K562 (cell line): ENCODE results near the gene LRP10. TPM values are rescaled to one million over a fixed set of nuclear protein-coding genes. Genes with fewer than 3 reads are reported as not detected.

Experiments used
- ARNT ChIP-seq, 2 experiments: fragments of 450-650 bp; IDR thresholded peaks; 2 replicates each; pipeline ENCODE4 v1.6.1; 2016; ENCODE audit warnings: mild to moderate bottlenecking in 1 of 2
- BRF1 ChIP-seq: IDR thresholded peaks from 3 replicates; pipeline ENCODE4 v1.6.1; 2011; ENCODE audit warnings: borderline replicate concordance, mild to moderate bottlenecking; ENCODE audit not compliant: insufficient read length; ENCODE audit errors: extremely low read depth
- EGR1 ChIP-seq: fragments of 450-650 bp; conservative IDR thresholded peaks from 2 replicates; pipeline ENCODE4 v1.6.1; 2017; ENCODE audit warnings: mild to moderate bottlenecking
- ETV6 ChIP-seq, 3 experiments: fragments of 150-350 bp in 1 of 3; sonication (generic) in 1 of 3; formaldehyde crosslinking in 1 of 3; IDR thresholded peaks; 2 replicates each; pipeline versions ENCODE4 v1.6.1 to v1.8.0; 2014 to 2022; ENCODE audit warnings: borderline replicate concordance in 2 of 3, low read depth in 2 of 3, antibody characterized with exemption in 1 of 3, low read length in 1 of 3, mild to moderate bottlenecking in 1 of 3, missing genetic modification reagents in 1 of 3
- FUS ChIP-seq: fragments of 200-400 bp; formaldehyde crosslinking; optimal IDR thresholded peaks from 2 replicates; pipeline ENCODE3; 2017; ENCODE audit warnings: low read depth, low read length
- KDM1A ChIP-seq, 2 experiments: fragments of 450-650 bp; IDR thresholded peaks; 2 replicates each; pipeline ENCODE4 v1.6.1; 2016; ENCODE audit warnings: mild to moderate bottlenecking in 2 of 2
- MLLT1 ChIP-seq, 2 experiments: fragments of 450-650 bp; IDR thresholded peaks; 2 replicates each; pipeline ENCODE4 v1.6.1; 2016
- MTA1 ChIP-seq: fragments of 450-650 bp; IDR thresholded peaks from 2 replicates; pipeline ENCODE4 v1.6.1; 2017; ENCODE audit warnings: borderline replicate concordance
- NFE2L1 ChIP-seq: fragments of 450-650 bp; IDR thresholded peaks from 2 replicates; pipeline ENCODE4 v1.6.1; 2016; ENCODE audit warnings: missing genetic modification characterization, low read depth, mild to moderate bottlenecking, missing compliant biosample characterization, moderate library complexity, borderline replicate concordance
- NFIC ChIP-seq: fragments of 450-650 bp; IDR thresholded peaks from 2 replicates; pipeline ENCODE4 v1.6.1; 2017; ENCODE audit warnings: mild to moderate bottlenecking, inconsistent platforms
- RB1 ChIP-seq: fragments of 450-650 bp; IDR thresholded peaks from 2 replicates; pipeline ENCODE4 v1.6.1; 2017; ENCODE audit warnings: low read depth, mild to moderate bottlenecking
- RCOR1 ChIP-seq, 2 experiments: IDR thresholded peaks; 2 replicates each; pipeline ENCODE4 v1.6.1; 2012; ENCODE audit warnings: low read depth in 2 of 2, low read length in 2 of 2, borderline replicate concordance in 1 of 2, improper control_type of control experiment in 1 of 2
- SIRT6 ChIP-seq: IDR thresholded peaks from one replicate; pipeline ENCODE4 v1.6.1; 2012; ENCODE audit warnings: low read depth, mild to moderate bottlenecking, control low read depth, inconsistent platforms, low read length, moderate library complexity
- SIX5 ChIP-seq, 2 experiments: IDR thresholded peaks; 2 replicates each; pipeline ENCODE4 v1.6.1; 2011; ENCODE audit warnings: low read length in 2 of 2, borderline replicate concordance in 1 of 2, low read depth in 1 of 2, mild to moderate bottlenecking in 1 of 2, moderate library complexity in 1 of 2; ENCODE audit not compliant: insufficient read depth in 1 of 2
- SMARCC2 ChIP-seq: fragments of 450-650 bp; IDR thresholded peaks from 2 replicates; pipeline ENCODE4 v1.6.1; 2017; ENCODE audit warnings: antibody characterized with exemption, moderate library complexity, mild to moderate bottlenecking, low read depth
- SPI1 ChIP-seq: IDR thresholded peaks from 2 replicates; pipeline ENCODE4 v1.6.1; 2011; ENCODE audit warnings: low read depth, low read length, control low read depth, borderline replicate concordance
- TBL1XR1 ChIP-seq, 2 experiments: IDR thresholded peaks; 2 replicates each; pipeline ENCODE4 v1.6.1; 2012; ENCODE audit warnings: improper control_type of control experiment in 2 of 2, low read length in 2 of 2, mild to moderate bottlenecking in 1 of 2
- TFAP4 ChIP-seq: sonication (generic); formaldehyde crosslinking; IDR thresholded peaks from 2 replicates; pipeline ENCODE4 v1.8.0; 2022; ENCODE audit warnings: missing genetic modification reagents, mild to moderate bottlenecking, moderate library complexity, borderline replicate concordance
- ZBED1 ChIP-seq: IDR thresholded peaks from 2 replicates; pipeline ENCODE4 v1.6.1; 2014
- ZNF184 ChIP-seq: sonication (generic); formaldehyde crosslinking; IDR thresholded peaks from 2 replicates; pipeline ENCODE4 v1.5.0; 2020; ENCODE audit warnings: missing genetic modification reagents
- ZNF232 ChIP-seq: sonication (generic); formaldehyde crosslinking; IDR thresholded peaks from 2 replicates; pipeline ENCODE4 v1.8.0; 2022; ENCODE audit warnings: mild to moderate bottlenecking, missing genetic modification reagents
- ZNF41 ChIP-seq: fragments of 250-450 bp; sonication (Bioruptor Pico); conservative IDR thresholded peaks from 2 replicates; pipeline ENCODE4 v1.4.0; 2020; ENCODE audit warnings: mild to moderate bottlenecking
- ZNF75A ChIP-seq: fragments of 450-650 bp; formaldehyde crosslinking; IDR thresholded peaks from 2 replicates; pipeline ENCODE4 v1.4.0; 2020; ENCODE audit warnings: mild to moderate bottlenecking
- polyA plus RNA-seq, 8 experiments: library from polyadenylated mRNA; depleted of rRNA in 4 of 8; stranded (reverse) in 5 of 8; unstranded in 3 of 8; fragments of >200 nt; fragmentation: Nextera tagmentation in 2 of 8; fragmentation: Illumina TruSeq in 1 of 8; extraction: Ambion mirVana in 2 of 8; extraction: Trizol in 1 of 8; gene quantifications; 2 replicates each; pipeline versions ENCODE4 v1.2.1 to v1.2.3, GENCODE V29; 2011 to 2014; ENCODE audit warnings: inconsistent platforms in 1 of 8, missing spikeins in 1 of 8
- total RNA-seq, 7 experiments: library from RNA; depleted of rRNA in 6 of 7; stranded (reverse); fragments of >200 nt in 6 of 7; fragmentation: Illumina TruSeq in 2 of 7; extraction: Trizol in 2 of 7; gene quantifications; 2 replicates each; pipeline versions ENCODE4 v1.2.1 to v1.2.3, GENCODE V29; 2011 to 2021; ENCODE audit warnings: low replicate concordance in 1 of 7
- TF ChIP-seq, protein P1 (sequence below), 2 experiments: fragments of 150-350 bp in 1 of 2; IDR thresholded peaks; 2 replicates each; pipeline ENCODE4 v1.6.1; 2012 to 2016; ENCODE audit warnings: low read depth in 2 of 2, low read length in 2 of 2, mild to moderate bottlenecking in 1 of 2, moderate library complexity in 1 of 2

LRP10 gene
- total and polyA plus RNA-seq, 9 of the 15 experiments (the other 6 are each of a cell fraction or from before 2014, with no cell fraction given): 1.3 to 45.5 (median 10.9) TPM

DNA sequence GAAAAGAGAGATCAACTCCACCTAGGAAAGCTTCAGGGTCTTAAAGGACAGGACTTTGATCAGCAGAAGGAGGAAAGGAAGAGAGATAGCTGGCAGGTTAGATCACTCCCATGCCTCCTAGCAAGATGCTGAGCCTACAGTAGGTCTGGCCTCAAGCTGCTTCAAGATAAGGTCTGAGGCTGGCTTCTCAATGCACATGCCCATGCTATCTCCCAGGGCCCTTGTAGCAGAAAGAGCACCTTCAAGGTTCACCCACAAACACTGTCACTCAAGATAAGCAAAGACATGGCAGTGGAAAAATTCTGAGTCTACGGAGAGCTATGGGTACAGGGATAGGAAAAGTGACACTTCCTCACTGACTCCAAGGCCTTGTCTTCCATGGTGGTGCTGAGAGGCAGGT is 25.8 kb downstream of the LRP10 start (continued):
- TF ChIP-seq KDM1A (IDR thresholded peaks at IDR 0.05): peak; percentile 71 to 81; a peak in 3 of 4 replicates
- no peak for TF ChIP-seq ZNF184
- TF ChIP-seq, protein P1, sequence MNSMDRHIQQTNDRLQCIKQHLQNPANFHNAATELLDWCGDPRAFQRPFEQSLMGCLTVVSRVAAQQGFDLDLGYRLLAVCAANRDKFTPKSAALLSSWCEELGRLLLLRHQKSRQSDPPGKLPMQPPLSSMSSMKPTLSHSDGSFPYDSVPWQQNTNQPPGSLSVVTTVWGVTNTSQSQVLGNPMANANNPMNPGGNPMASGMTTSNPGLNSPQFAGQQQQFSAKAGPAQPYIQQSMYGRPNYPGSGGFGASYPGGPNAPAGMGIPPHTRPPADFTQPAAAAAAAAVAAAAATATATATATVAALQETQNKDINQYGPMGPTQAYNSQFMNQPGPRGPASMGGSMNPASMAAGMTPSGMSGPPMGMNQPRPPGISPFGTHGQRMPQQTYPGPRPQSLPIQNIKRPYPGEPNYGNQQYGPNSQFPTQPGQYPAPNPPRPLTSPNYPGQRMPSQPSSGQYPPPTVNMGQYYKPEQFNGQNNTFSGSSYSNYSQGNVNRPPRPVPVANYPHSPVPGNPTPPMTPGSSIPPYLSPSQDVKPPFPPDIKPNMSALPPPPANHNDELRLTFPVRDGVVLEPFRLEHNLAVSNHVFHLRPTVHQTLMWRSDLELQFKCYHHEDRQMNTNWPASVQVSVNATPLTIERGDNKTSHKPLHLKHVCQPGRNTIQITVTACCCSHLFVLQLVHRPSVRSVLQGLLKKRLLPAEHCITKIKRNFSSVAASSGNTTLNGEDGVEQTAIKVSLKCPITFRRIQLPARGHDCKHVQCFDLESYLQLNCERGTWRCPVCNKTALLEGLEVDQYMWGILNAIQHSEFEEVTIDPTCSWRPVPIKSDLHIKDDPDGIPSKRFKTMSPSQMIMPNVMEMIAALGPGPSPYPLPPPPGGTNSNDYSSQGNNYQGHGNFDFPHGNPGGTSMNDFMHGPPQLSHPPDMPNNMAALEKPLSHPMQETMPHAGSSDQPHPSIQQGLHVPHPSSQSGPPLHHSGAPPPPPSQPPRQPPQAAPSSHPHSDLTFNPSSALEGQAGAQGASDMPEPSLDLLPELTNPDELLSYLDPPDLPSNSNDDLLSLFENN (IDR thresholded peaks at IDR 0.05; ENCODE audit: low read depth in 2 of 2, low read length in 2 of 2): peak in 1 of 2 experiments; percentile 48; a peak in 1 of 4 replicates
- peak; percentile 58; the same call in 1 of the 2 replicates for TF ChIP-seq MTA1
- TF ChIP-seq RCOR1 (IDR thresholded peaks at IDR 0.05; ENCODE audit: borderline replicate concordance in 1 of 2, low read depth in 2 of 2, low read length in 2 of 2): peak; percentile 47 to 63; a peak in 2 of 4 replicates
- TF ChIP-seq ZNF41 (CRISPR knock-in tag): no peak
- peak in 1 of 2 experiments; percentile 90; a peak in 2 of 4 replicates for TF ChIP-seq ARNT (IDR thresholded peaks at IDR 0.05)
- peak; percentile 51 to 79; a peak in 2 of 4 replicates for TF ChIP-seq TBL1XR1 (IDR thresholded peaks at IDR 0.05; ENCODE audit: low read length in 2 of 2)
- TF ChIP-seq ZNF75A (CRISPR knock-in tag): no peak
- TF ChIP-seq ZNF232 (CRISPR knock-in tag): no peak
- no peak for TF ChIP-seq ZBED1
- no peak for TF ChIP-seq TFAP4 (CRISPR knock-in tag)
- no peak for TF ChIP-seq EGR1
- TF ChIP-seq SIX5 (IDR thresholded peaks at IDR 0.05; ENCODE audit: borderline replicate concordance in 1 of 2, insufficient read depth in 1 of 2, low read depth in 1 of 2, low read length in 2 of 2): no peak
- TF ChIP-seq MLLT1 (IDR thresholded peaks at IDR 0.05): 0 out of 4 replicates have a peak, but pooled peaks of 1 of the 2 experiments have one; percentile 39
- TF ChIP-seq SPI1: peak; percentile 45; the same call in 1 of the 2 replicates
- no peak for TF ChIP-seq NFE2L1 (tag)
- peak; percentile 57; the same call in 1 of the 2 replicates for TF ChIP-seq SMARCC2
- no peak for TF ChIP-seq RB1
- no peak for TF ChIP-seq SIRT6
- TF ChIP-seq FUS: no peak
- no peak for TF ChIP-seq ETV6 (IDR thresholded peaks at IDR 0.05; ENCODE audit: borderline replicate concordance in 1 of 2, low read depth in 2 of 2, low read length in 1 of 2)
- TF ChIP-seq ETV6 (CRISPR knock-in tag; IDR thresholded peaks at IDR 0.05; ENCODE audit: borderline replicate concordance): no peak
- no peak for TF ChIP-seq BRF1
- TF ChIP-seq NFIC: peak; percentile 90
